Stimulated activated CD4-positive, alpha-beta T cell treated with anti-CD3 and anti-CD28 coated beads, Interleukin-1b, Interleukin-23, amount 100 ng/mL, for 24 hours (primary cell): ENCODE data around the gene IL34.

Experiments
- DNase-seq, 4 experiments: peaks; one replicate each; pipeline ENCODE4 v3.0.0-alpha.2; 2020; ENCODE audit warnings: low read depth in 4 of 4, low spot score in 1 of 4

The IL34 gene

DNA sequence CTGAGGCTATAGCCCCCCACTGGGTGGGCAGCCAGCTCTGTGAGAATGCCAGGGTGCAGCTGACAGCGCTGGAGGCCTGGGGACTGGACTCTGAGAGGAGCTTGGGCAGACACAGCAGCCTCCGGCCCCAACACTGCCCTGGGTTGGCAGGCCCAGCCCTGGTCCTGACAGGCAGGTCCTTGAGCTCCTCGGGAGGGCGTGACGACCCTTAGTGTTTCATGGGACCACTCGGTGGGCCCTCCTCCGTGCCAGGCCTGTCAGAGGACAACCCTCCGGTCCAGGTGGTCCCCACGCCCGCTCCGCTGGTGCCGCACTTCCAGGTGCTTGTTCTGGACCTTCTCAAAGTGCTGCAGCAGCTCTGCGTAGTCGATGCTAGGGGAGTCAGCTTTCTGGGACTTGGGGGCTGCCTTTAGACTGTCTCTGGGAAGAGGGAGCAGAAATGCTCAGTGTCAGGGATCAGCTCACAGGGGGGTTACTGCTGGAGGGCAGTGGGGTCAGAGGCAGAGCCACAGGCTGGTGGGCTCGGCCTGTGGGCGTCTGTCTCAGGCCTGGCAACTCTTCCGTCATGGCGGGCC is 41.4 kb downstream of the IL34 start:
- no peak for DNase-seq

DNA sequence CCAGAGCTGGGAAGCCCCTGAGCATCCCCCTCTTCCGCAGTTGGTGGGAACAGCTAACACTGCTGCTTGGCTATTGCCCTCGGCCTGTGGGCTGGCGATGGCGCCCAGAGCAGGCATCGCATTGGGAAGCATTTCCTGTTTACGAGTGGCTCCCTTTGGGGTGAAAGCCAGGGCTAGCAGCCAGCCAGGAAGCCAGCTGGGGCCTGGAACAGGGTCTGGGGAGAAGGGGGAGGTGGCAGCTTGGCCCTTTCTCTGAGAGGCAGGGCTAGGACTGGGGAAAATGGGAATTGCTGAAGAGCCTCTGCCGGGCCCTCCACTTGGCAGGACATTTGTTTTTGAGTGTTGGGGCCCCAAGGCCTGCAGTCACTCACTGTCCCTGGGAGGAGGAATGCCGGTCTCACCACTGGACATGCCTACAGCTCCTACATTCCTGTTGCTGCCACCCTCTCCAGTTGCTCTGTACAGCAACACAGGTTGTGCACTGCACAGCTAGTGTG is 41.9 kb downstream of the IL34 start:
- no peak for DNase-seq

DNA sequence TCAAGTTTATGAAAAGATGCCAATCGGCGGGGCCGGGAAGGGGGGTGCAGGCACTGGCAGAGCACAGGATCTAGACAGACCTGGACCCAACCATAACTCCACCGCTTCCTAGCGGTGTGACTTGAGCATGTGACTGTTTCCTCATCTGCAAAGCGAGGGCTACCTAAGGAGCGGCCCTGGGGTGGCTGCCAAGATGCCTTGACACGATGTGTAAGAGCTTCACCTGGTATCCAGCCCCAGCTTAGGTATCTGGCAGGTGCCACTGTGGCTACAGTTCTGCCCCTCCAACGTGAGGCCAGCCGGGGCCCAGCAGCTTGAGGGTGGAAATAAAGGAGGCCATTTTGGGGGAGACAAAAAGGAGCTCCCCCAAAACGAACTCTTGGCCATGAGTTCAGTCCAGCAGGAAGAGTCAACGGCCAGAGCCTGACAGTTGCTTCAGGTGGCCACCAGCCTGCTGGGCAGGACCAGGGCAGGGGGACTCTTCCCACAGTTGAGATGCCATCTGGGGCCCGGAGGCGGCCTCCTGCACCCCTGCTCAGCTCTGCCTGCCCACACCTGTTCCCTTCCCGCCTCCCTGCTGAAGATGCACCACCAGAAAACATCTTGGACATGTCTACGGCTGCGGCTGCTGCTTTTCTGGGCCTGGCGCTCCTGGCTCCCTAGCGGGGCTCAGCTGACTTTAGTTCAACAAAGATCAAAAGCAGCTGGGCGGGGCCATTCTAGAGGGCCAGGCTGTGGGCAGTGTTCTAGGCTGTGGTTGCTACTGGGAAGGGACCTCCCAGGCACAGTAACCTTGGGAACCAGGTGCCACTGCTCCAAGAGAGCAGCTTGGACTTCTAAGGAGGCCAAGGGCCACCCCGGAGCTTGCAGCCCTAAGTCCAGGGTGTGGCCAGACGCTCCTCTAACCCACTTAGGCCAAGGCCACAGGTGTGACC is 42.9 kb downstream of the IL34 start:
- no peak for DNase-seq

DNA sequence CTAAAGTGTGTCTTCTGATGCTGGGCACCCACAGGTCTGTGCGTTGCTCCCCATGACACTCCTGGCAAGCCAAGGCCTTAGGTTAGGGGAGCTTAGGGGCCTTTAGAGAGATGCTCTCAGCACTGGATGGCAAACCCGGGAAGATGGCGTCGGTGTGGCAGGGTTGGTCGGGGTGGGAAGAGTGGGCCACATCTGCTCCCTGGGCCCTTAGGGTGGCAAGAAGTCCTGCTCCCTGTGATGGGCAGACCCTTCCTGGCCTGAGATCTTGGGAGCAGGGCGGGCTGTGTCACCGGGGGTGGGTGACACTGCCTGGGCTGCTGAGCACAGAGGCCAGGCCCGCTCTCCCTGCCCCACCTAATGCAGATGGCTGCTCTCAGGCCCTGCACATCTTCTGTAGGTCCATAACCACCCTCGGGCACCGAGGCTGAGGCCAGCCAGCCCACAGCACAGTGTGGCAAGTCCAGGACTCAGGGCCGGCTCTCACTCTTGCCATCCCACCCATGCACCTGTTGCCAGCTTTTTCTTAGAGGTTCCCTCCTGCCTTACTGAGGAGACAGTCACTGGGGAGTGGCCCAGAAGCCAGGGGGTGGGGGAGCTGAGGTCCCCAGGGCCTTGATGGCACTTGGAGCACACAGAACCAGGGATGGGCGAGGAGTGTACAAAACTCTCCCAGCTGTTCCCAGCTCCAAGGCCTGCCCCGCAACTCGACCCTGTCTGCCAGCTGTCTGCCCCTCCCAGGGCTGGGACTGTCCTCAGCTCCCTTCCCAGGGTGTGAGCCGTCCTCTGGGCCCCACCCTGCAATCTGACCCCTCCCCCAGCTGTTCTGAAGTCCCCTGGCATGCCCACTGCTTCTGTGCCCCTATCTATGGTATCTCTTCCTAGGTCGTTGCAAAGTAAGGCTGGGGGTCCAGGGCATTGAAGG is 43.9 kb downstream of the IL34 start:
- DNase-seq: no peak

DNA sequence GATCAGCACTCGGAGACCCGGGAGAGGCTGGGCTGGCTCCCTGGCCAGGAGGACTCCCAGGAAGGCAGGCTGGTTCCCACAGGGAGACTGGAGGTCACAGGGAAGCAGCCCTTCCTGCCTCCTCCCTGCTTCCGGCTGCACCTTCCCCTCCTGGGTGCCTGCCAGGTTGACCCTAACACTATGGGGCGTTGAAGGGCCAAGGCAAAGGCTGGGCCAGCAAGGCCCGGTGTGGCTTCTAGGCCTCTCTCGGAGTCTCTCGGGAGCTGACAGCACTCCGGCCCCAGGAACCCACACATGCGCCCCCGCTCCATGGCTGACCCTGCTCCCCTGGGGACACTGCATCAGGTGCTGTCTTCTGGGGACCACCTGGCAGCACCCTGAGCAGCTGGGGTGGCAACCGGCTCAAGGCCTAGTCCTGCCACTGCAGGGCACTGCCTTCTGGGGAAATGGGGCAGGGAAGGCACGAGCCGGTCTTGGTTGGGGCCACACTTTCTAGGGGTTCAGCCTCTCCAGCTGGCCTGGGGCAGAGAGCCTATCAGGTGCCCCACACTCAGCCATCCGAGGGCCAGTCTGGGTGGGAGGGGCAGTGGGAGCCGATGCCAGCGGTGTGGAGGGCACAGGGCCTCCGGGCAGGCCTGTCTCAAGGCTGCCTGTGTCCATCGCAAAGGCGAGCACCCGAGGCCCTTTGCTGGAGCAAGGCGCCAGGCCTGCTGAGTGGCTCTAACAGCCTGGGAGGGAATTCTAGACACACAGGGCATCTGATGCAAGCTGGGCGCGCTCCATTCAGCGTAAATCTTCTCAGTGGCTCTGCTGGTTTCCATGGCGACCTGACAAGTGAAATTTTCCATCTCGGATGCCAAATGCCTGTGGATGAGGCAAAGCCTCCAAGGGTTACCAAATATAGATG is 45.1 kb downstream of the IL34 start:
- DNase-seq: no peak

DNA sequence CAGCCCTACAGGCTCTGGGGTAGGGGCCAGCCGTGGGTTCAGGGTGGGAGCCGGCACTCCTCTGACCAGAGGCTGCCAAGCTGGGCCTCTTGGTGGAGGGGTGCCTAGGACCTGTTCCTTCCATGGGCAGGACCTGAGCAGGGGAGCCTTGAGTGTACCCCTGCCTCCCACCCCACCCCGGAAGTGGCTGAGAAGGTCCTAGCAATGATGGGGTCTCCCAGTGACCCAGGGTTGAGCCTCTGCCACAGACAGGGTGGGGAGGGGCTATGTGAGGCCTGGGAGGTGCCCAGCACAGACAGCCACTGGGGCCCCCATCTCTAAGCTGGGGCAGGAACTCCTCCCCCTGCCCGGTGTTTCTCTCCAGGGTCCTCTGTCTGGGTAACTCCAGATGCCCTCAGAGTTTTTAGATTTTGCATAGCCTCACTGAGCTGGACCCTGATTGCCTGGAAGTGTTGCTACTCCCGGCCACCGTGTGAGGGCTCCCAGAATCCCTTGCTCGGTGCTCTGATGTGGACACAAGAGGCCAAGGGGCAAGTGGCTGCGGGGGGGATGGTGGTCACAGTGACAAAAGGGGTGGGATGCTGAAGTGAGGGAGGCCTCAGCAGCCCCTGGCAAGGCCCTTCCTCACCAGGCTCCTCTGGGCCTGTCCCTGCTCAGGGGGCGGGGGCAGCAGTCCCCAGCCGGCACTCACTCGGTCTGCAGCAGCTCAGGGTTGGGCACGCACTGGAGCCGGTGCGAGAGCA is 45.9 kb downstream of the IL34 start:
- no peak for DNase-seq

DNA sequence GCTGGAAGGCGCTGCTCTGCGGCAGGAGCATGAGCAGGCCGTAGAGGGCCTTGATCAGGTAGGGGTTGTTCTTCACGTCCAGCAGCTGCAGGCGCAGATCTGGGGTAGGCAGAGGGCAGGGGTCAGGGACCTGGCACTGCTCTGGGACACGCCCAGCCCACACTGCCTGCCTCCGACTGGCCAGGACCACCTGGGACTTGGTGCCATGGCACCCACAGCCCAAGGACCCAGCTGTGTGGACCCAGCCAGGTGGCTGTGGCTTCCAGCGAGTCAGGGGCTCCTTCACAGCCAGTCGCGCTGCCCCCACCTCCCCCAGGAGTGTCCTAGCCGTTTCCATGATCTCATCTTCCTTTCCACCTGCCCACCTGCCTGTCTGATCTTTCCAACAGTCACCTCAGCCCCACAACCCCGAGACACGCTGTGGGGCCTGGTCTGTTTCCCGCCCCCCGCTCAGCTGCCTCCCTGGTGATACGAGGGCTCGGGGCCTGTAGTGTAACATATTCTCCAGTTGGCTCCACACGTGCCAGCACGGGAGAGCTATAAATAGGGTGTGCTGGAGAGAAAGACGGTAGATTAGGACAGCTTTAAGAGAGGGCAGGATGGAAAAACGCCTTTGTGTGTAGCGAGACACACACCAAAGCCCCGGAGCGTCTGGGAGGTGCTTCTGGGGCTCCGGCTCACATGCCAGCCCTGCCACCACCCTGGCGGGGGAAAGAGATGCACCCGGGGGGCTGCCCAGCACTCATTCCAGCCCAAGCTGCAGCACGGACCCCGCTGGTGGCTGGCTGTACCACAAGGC is 46.7 kb downstream of the IL34 start:
- no peak for DNase-seq

DNA sequence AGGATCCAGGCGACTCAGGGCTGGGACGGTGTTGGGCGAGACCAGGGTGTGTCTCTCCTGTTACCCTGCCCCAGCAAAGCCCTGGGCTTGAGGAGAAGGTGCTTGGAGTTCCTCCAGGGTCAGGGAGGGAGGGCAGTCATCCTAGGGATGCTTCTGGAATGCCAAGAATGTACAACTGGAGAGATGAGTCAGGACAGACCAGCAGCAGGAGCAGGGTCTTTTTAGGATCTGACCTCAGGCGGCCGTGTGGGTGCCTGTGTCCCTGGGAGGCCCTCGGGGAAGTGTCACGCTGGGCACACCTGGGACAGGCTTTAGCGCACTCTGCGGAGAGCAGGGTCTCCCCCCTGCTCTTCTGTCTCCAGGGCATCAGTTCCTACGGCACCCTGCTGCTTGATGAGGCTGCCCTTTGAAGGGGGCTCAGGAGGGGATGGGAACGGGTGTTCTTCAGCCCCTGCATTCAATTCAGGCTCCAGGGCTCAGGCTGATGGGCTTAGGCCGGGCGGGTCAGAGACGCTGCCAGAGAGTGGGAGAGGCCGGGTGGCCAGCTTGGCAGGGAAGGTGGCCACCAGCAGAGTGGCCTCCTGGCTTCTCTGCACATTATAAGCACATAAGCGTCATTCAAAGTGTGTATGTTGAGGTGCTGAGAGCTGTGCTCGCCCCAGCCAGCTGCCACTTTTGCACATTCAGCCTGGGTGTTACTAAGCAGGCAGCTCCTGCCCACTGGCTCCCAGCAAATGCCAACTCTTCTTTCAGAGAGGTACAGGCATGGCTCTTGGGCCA is 47.9 kb downstream of the IL34 start:
- DNase-seq: no peak

DNA sequence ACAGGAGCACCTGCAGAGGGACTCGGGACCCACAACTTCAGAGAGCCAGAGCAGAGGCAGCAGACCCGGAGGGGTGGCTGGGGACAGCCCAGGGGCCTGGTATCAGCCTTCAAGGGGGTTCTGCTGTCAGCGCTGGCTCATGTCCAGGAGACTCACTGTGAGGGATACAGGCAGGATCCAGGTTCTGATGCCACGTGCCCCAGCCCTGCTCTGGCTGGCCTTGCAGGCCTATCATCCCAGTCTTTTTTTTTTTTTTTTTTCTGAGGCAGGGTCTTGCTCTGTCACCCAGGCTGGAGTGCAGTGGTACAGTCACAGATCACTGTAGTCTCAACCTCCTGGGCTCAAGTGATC is 48.5 kb downstream of the IL34 start:
- DNase-seq: no peak

DNA sequence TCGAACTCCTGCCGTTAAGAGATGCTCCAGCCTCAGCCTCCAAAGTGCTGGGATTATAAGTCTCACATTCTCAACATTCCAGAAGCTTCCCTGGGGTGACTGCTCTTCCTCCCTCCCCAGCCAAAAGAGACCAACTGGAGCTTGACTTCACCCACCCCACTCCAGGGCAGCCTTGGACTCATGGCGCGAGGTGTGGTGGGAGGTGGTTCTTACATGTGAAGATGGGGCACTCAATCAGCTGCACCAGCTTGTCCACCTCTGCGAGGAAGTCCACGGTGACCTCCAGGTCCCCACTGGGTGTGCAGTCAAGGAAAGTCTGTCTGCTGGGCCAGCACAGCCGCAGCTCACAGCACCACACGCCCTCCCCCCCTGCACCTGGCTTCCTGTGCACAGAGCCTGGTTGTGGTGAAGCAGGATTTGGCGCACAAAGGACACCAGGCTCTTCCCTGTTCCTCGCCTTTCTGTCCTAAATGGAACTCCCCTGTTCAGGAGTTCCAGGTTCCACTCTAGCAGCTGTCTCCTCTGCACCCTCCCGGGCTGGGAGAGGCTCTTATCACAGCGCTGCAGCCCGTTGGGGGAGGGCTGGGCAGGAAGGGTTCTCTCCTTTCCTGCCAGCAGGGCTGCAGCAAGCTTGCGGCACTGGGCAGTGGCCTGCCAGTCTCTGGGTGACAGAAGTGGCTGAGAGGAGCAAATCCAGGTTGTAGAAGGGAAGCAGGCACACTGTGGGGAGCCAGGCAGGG is 49.1 kb downstream of the IL34 start:
- no peak for DNase-seq

DNA sequence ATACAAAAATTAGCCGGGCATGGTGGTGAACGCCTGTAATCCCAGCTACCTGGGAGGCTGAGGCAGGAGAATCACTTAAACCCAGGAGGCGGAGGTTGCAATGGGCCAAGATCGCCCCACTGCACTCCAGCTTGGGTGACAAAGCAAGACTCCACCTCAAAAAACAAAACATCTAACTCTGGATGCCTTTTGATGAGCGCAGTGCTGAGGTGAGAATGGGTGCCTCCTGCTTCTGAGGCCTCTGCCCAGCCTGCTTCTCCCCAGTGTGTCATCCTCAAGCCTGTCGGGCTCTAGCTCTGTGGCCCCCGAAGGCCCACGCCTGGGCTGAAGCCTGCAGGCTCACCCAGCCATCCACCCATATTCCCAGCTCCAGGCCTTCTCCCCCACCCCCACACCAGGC is 50.0 kb downstream of the IL34 start:
- no peak for DNase-seq

DNA sequence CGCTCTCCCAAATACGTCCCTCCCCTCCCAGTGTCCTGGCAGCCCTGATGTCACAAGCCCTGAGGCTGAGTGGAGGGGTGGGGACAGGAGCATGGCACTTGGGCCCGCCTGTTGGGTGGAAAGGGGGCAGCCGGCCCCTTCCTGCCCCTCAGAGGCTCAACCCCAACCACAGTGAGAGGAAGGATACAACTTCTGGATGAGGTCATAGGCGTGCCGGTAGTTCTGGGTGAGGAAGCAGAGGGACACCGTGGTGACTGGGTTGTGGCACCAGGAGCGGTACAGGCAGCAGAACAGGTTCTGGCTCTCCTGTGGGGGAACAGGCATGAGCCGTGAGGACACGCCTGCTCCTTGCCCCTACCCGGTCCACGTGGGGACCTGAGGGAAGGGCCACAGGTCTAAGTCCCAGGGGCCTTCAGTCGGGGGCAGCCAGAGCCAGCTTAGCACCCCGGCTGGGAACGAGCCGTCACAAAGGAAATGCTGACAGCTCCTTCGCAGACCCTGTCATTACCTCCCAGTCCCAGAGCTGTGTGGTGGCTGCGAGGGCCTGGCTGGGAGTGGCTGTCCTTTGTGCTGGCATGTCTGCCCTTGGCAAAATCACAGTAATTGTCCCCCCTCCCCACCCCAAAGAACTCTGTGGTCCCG is 50.7 kb downstream of the IL34 start:
- no peak for DNase-seq

DNA sequence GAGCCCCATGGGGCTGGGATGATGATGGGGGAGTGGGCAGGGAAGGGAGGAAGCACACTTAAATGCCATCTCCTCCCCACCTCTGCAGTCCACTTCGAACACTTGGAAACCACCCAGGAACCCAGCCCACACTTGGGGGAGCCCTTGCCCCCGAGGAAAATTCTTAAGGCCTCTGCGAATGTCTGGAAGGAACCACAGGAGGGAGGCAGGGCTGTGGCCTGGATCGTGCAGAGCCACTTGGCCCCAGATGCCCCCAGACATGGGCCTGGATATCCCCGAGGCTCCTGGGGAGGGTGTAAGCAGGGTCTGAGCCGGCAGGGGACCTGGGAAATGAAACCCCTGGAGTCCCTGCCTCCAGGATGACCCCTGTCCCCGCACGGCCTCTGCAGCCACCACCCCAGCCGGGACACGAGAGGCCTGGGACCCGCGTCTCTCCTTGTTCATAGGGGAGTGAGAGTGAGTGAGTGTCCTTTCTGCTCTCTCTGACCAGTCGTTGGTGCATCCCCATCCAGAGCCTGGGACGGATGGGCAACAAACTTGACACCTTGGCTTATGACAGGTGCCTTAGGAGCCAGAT is 51.3 kb downstream of the IL34 start:
- DNase-seq: no peak

DNA sequence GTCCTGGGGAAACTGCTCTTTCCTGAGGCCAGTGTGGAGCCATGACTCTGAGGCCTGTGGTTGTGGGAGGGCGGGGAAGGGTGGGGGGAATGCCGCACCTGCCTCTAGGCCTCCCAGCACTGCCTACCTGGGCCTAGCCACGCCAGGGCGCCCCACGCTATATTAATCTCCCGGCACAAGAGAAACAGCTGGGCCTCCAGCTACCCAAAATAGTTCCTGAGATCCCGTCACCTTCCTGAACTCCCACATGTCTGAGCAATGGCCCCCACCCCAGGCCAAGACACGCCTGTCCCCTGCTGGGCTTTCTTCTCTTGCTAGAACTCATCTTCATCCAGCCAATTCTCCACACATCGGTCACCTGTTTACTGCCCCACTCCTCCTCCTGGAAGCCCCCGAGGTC is 52.5 kb downstream of the IL34 start:
- no peak for DNase-seq

DNA sequence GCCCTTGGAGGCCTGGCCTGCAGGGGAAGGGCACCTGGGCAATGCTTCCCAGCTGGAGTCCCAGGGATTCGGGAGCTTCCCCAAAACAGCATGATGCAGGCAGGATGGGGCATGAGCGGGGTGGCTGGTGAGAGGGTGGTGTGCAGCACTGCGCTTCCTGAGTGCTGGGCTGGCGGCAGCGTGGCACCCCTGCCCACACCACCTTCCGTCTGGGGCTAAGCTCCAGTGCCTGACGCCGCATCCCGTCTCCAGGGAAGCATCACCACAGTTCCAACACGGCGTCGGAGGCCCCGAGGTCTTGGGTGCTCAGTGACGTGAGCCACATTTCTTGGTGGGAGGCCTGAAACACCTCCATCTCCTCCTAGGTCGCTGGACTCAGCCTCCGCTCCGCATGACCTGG is 53.3 kb downstream of the IL34 start:
- no peak for DNase-seq

DNA sequence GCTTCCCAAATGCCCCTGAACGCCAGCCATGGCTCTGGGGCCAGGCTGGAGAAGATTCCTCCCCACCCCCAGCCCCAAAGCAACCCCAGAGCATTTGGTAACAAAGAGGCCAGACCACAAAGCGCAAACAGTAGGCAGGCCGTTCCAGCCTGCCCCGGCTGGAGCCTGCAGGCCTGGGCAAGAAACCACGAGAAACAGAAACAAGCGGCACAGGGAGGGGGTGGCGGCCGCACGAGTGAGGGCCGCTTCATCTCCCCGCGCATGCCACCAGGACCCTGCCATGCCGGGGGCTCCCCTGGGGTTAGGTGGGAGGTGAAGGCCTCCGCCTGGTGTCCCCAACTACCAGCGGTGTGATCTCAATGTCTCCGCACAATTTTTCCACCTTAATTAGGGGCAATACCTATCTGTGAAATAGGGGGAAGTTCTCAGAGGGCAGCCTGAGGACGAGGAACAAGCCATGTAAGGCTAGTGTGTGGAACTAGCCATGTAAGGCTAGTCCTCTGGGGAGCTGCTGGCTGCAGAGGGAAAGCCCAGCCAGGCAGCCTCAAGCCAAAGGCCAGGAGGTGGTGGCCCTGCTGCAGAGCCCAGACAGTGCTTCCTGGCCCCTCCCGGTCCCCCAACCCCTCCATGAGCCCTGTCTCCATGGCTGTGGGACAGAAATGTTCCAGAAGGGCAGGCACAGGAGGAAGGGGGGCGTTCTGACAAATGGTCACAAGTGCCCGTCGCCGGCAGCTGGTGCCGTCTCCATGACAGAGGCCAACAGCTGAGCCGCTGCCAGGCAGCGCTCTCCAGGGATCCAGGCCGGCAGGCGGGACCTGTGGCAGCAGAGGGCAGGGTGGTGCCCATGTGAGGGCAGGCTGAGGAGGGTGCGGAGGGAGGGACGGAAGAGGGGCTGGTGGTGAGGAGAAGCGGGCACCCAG is 54.0 kb downstream of the IL34 start:
- DNase-seq: no peak
